Dedifferentiated amniotic fluid mesenchymal stem cell (primary cell): ENCODE measurements around the gene LCN1.
"Not testable (repeated sequence)": the region's sequence is repeated elsewhere in the genome, so short reads cannot be mapped to it uniquely, and the experiment has no call there.

ENCODE experiments used
- DNase-seq: peaks from one replicate; pipeline ENCODE4 v3.0.0-alpha.2; 2016; ENCODE audit errors: extremely low spot score

LCN1 gene

GRCh38 chr9:135546792-135547617 is 25.8 kb downstream of the LCN1 start:
- not testable (repeated sequence) for DNase-seq

GRCh38 chr9:135547756-135548736 is 26.8 kb downstream of the LCN1 start:
- DNase-seq: no peak

- DNase-seq: not testable (repeated sequence)
These were observed 28.5 kb downstream of the LCN1 start for GRCh38 chr9:135549478-135550343.

- no peak for DNase-seq
These were observed 29.2 kb downstream of the LCN1 start for GRCh38 chr9:135550344-135550918.

GRCh38 chr9:135551031-135551430 is 29.8 kb downstream of the LCN1 start:
- no peak for DNase-seq

- no peak for DNase-seq
These were observed 30.2 kb downstream of the LCN1 start for GRCh38 chr9:135551456-135551855.

- DNase-seq: no peak
These were observed 30.9 kb downstream of the LCN1 start for GRCh38 chr9:135552021-135552697.

GRCh38 chr9:135552698-135553171 is 31.5 kb downstream of the LCN1 start:
- DNase-seq: no peak

- DNase-seq: no peak
These were observed 33.5 kb downstream of the LCN1 start for GRCh38 chr9:135554718-135555117.

- no peak for DNase-seq
These were observed 34.0 kb downstream of the LCN1 start for GRCh38 chr9:135555203-135555602.

GRCh38 chr9:135555910-135556309 is 34.7 kb downstream of the LCN1 start:
- DNase-seq: no peak

- DNase-seq: no peak
These were observed 38.4 kb downstream of the LCN1 start for GRCh38 chr9:135559606-135560005.

GRCh38 chr9:135561391-135562234 is 40.4 kb downstream of the LCN1 start, which contains the start of gene PAEP:
Gene PAEP, plus strand, starts transcription at chr9:135561756.
- no peak for DNase-seq

GRCh38 chr9:135562235-135562745 is 41.0 kb downstream of the LCN1 start:
- DNase-seq: no peak

- DNase-seq: no peak
These were observed 41.8 kb downstream of the LCN1 start for GRCh38 chr9:135563039-135563476.

GRCh38 chr9:135563858-135564257 is 42.6 kb downstream of the LCN1 start:
- DNase-seq: no peak

GRCh38 chr9:135565141-135565628 is 43.9 kb downstream of the LCN1 start:
- no peak for DNase-seq

GRCh38 chr9:135565636-135566035 is 44.4 kb downstream of the LCN1 start:
- no peak for DNase-seq

- DNase-seq: no peak
These were observed 45.3 kb downstream of the LCN1 start for GRCh38 chr9:135566552-135566951.
